HepG2 (cell line): Measurements from ENCODE around the gene KCNK10. TPM values are rescaled to one million over a fixed set of nuclear protein-coding genes. Genes with fewer than 3 reads are reported as not detected.

Source experiments
- ATAC-seq: fragments of 200-7000 bp; cut with Tn5 transposase; 3 replicates; pipeline ENCODE4 v1.9.1; 2020; ENCODE audit warnings: mild to moderate bottlenecking, moderate library complexity
- BruUV-seq: library from RNA; stranded (reverse); fragments of 400-500 nt; replicated peaks from 2 replicates; lab custom pipeline; 2021; lab: Mats Ljungman, UMichigan
- CTCF ChIA-PET: fragments of 300-600 bp; formaldehyde crosslinking; extraction: SDS; loops from one replicate; lab custom pipeline; 2021; ENCODE audit warnings: low total read pairs, inconsistent platforms, low intra/inter-chr PET ratio; lab: Yijun Ruan, JAX
- POLR2A ChIA-PET: fragments of 350-600 bp; sonication (Branson Sonifier 250); formaldehyde crosslinking; loops from one replicate; lab custom pipeline; 2020; ENCODE audit warnings: antibody characterized with exemption, inconsistent platforms; lab: Yijun Ruan, JAX
- DNase-seq: peaks from one replicate; pipeline ENCODE4 v3.0.0-alpha.2; 2015; ENCODE audit warnings: low spot score
- FAIRE-seq: peaks from 3 replicates; lab custom pipeline; 2011; peaks lifted over from hg19 to GRCh38; lab: Jason Lieb, UNC
- H2AFZ ChIP-seq: one replicate; pipeline ENCODE4 v1.6.1; 2011; ENCODE audit warnings: low read length, inconsistent platforms
- H3K27ac ChIP-seq: fragments of 300-600 bp; 3 replicates; pipeline ENCODE4 v1.8.0; 2011; ENCODE audit warnings: mixed run types, mild to moderate bottlenecking, mixed read lengths, low read length, inconsistent platforms; ENCODE audit not compliant: insufficient read depth; ENCODE audit errors: extremely low read length
- H3K27me3 ChIP-seq, 2 experiments: fragments of 200-600 bp in 1 of 2; 2 replicates in 1 of 2; 3 replicates in 1 of 2; pipeline versions ENCODE4 v1.6.0 to v1.8.0; 2011; ENCODE audit warnings: low read length in 2 of 2, mild to moderate bottlenecking in 2 of 2, moderate library complexity in 2 of 2, inconsistent platforms in 1 of 2; ENCODE audit not compliant: insufficient read depth in 2 of 2, control insufficient read depth in 1 of 2
- H3K36me3 ChIP-seq, 2 experiments: fragments of 200-600 bp in 1 of 2; replicated peaks in 1 of 2; 2 replicates in 1 of 2; 3 replicates in 1 of 2; pipeline versions ENCODE4 v1.5.1 to v1.8.0; 2011; ENCODE audit warnings: low read length in 2 of 2, inconsistent platforms in 1 of 2; ENCODE audit not compliant: insufficient read depth in 2 of 2, control insufficient read depth in 1 of 2
- H3K4me1 ChIP-seq: 2 replicates; pipeline ENCODE4 v1.5.1; 2012; ENCODE audit warnings: low read length, inconsistent platforms; ENCODE audit not compliant: insufficient read depth
- H3K4me2 ChIP-seq: 2 replicates; pipeline ENCODE4 v1.6.0; 2011; ENCODE audit warnings: low read depth, low read length, inconsistent platforms
- H3K4me3 ChIP-seq, 3 experiments: fragments of 200-600 bp in 1 of 3; sonication (generic), shearing (Covaris generic) in 1 of 3; replicated peaks in 1 of 3; 2 replicates each; pipeline ENCODE4 v1.5.1; 2011 to 2016; ENCODE audit warnings: low read length in 3 of 3, inconsistent platforms in 2 of 3, low read depth in 2 of 3, mild to moderate bottlenecking in 2 of 3, control low read depth in 1 of 3, mixed read lengths in 1 of 3; ENCODE audit not compliant: insufficient read depth in 1 of 3
- H3K79me2 ChIP-seq: one replicate; pipeline ENCODE4 v1.6.1; 2011; ENCODE audit warnings: low read length, inconsistent platforms; ENCODE audit not compliant: insufficient read depth
- H3K9ac ChIP-seq: 2 replicates; pipeline ENCODE4 v1.6.0; 2011; ENCODE audit warnings: mild to moderate bottlenecking, low read depth, low read length, inconsistent platforms; ENCODE audit not compliant: insufficient read depth
- H3K9me3 ChIP-seq: 2 replicates; pipeline ENCODE4 v1.5.1; 2012; ENCODE audit warnings: mild to moderate bottlenecking, low read length
- H4K20me1 ChIP-seq: 2 replicates; pipeline ENCODE4 v1.6.0; 2011; ENCODE audit warnings: inconsistent platforms, mild to moderate bottlenecking, low read length, moderate library complexity; ENCODE audit not compliant: insufficient read depth
- DNMT3B ChIP-seq: conservative IDR thresholded peaks from 2 replicates; pipeline ENCODE4 v1.6.1; 2016; ENCODE audit warnings: missing biosample characterization, control low read depth
- DR1 ChIP-seq: sonication (generic); formaldehyde crosslinking; IDR thresholded peaks from 2 replicates; pipeline ENCODE4 v1.8.0; 2021; ENCODE audit warnings: mild to moderate bottlenecking, missing genetic modification reagents, inconsistent platforms
- ESRRA ChIP-seq: sonication (generic); formaldehyde crosslinking; IDR thresholded peaks from 2 replicates; pipeline ENCODE4 v1.5.1; 2020; ENCODE audit warnings: mild to moderate bottlenecking, low read depth, missing genetic modification reagents
- FOXK2 ChIP-seq: fragments of 450-650 bp; IDR thresholded peaks from 2 replicates; pipeline ENCODE4 v1.6.1; 2016
- ISX ChIP-seq: sonication (generic); formaldehyde crosslinking; conservative IDR thresholded peaks from 2 replicates; pipeline ENCODE4 v1.5.0; 2020; ENCODE audit warnings: missing genetic modification reagents
- KDM6A ChIP-seq: IDR thresholded peaks from 2 replicates; pipeline ENCODE4 v1.6.1; 2016; ENCODE audit warnings: low read depth
- MTF1 ChIP-seq: sonication (generic); formaldehyde crosslinking; IDR thresholded peaks from 2 replicates; pipeline ENCODE4 v1.5.0; 2020; ENCODE audit warnings: missing genetic modification reagents
- NR2F1 ChIP-seq, 2 experiments: fragments of 450-650 bp in 1 of 2; formaldehyde crosslinking in 1 of 2; IDR thresholded peaks; 2 replicates each; pipeline versions ENCODE4 v1.5.0 to v1.6.1; 2016 to 2020; ENCODE audit warnings: mild to moderate bottlenecking in 1 of 2, missing compliant biosample characterization in 1 of 2, missing genetic modification reagents in 1 of 2, moderate library complexity in 1 of 2
- PAX8 ChIP-seq: sonication (generic); formaldehyde crosslinking; IDR thresholded peaks from 2 replicates; pipeline ENCODE4 v1.8.0; 2022; ENCODE audit warnings: mild to moderate bottlenecking, missing genetic modification reagents, borderline replicate concordance
- PITX1 ChIP-seq: sonication (generic); formaldehyde crosslinking; IDR thresholded peaks from 2 replicates; pipeline ENCODE4 v1.5.1; 2020; ENCODE audit warnings: mild to moderate bottlenecking, missing genetic modification reagents
- PREB ChIP-seq: sonication (generic); formaldehyde crosslinking; IDR thresholded peaks from 2 replicates; pipeline ENCODE4 v1.4.0; 2020; ENCODE audit warnings: missing genetic modification reagents
- PTBP1 ChIP-seq: fragments of 200-400 bp; formaldehyde crosslinking; IDR thresholded peaks from 2 replicates; pipeline ENCODE4 v1.6.1; 2018; ENCODE audit warnings: low read length, low read depth; ENCODE audit not compliant: poor library complexity, severe bottlenecking
- YY1 ChIP-seq: IDR thresholded peaks from 2 replicates; pipeline ENCODE4 v1.6.1; 2011; ENCODE audit warnings: low read length, low read depth, moderate library complexity, mild to moderate bottlenecking; ENCODE audit not compliant: insufficient read depth, insufficient replicate concordance
- ZBTB42 ChIP-seq: sonication (generic); formaldehyde crosslinking; IDR thresholded peaks from 2 replicates; pipeline ENCODE4 v1.5.0; 2020; ENCODE audit warnings: mild to moderate bottlenecking, missing genetic modification reagents
- ZC3H13 ChIP-seq: sonication (generic); formaldehyde crosslinking; IDR thresholded peaks from 2 replicates; pipeline ENCODE4 v1.8.1; 2023; ENCODE audit warnings: mild to moderate bottlenecking, missing genetic modification reagents, moderate library complexity
- ZNF724P ChIP-seq: sonication (generic); formaldehyde crosslinking; IDR thresholded peaks from 2 replicates; pipeline ENCODE4 v1.8.0; 2022; ENCODE audit warnings: missing genetic modification reagents, borderline replicate concordance
- ZNF747 ChIP-seq: sonication (generic); formaldehyde crosslinking; IDR thresholded peaks from 2 replicates; pipeline ENCODE4 v1.8.1; 2023; ENCODE audit warnings: missing genetic modification reagents, mild to moderate bottlenecking, borderline replicate concordance
- ZNF784 ChIP-seq: sonication (generic); formaldehyde crosslinking; IDR thresholded peaks from 2 replicates; pipeline ENCODE4 v1.5.1; 2020; ENCODE audit warnings: missing genetic modification reagents, mild to moderate bottlenecking, borderline replicate concordance
- WGBS: methylation state at CpG from one replicate; pipeline ENCODE4 v1.1.6; 2017; ENCODE audit warnings: low lambda C conversion rate; 5-methylcytosine and 5-hydroxymethylcytosine counted together
- in situ Hi-C: cut with HindIII; loops from 2 replicates; pipeline ENCODE4 v1.10.0; 2017; ENCODE audit warnings: low pct_unique_long_range_greater_than_20kb; ENCODE audit not compliant: extremely low pct_ligation_motif_present
- intact Hi-C: fragments of 100-400 bp; cut with micrococcal nuclease; formaldehyde crosslinking; loops from one replicate; pipeline ENCODE4 v1.10.0; 2022; ENCODE audit not compliant: unreplicated experiment
- polyA plus RNA-seq, 8 experiments: library from polyadenylated mRNA; depleted of rRNA in 3 of 8; stranded (reverse) in 7 of 8; unstranded in 1 of 8; fragments of >200 nt; fragmentation: Illumina TruSeq in 4 of 8; extraction: Trizol in 4 of 8; gene quantifications; 2 replicates each; pipeline versions ENCODE4 v1.2.1 to v1.2.3, GENCODE V29; 2011 to 2016; ENCODE audit warnings: low read depth in 4 of 8, missing spikeins in 1 of 8, mixed read lengths in 1 of 8; ENCODE audit not compliant: insufficient read depth in 1 of 8
- total RNA-seq, 5 experiments: library from RNA; depleted of rRNA; stranded (reverse); fragments of >200 nt; fragmentation: Illumina TruSeq; extraction: Trizol; gene quantifications; 2 replicates each; pipeline ENCODE4 v1.2.3, GENCODE V29; 2016; ENCODE audit warnings: low read depth in 1 of 5
- TF ChIP-seq, protein P1 (sequence below): fragments of 450-650 bp; IDR thresholded peaks from 2 replicates; pipeline ENCODE4 v1.6.1; 2017; ENCODE audit warnings: mild to moderate bottlenecking

Gene KCNK10
- total and polyA plus RNA-seq, 2 of the 13 experiments (the other 11 are each of a cell fraction or from before 2014, with no cell fraction given), result not detected

GRCh38 chr14:88340357-88340756 is 17.3 kb upstream of the KCNK10 start (continued):
- no peak for TF ChIP-seq ZNF747 (CRISPR knock-in tag)
- no peak for TF ChIP-seq ZBTB42 (CRISPR knock-in tag)
- no peak for TF ChIP-seq ZNF784 (CRISPR knock-in tag)
- TF ChIP-seq DNMT3B (CRISPR knock-in tag), result no peak
- no peak for TF ChIP-seq FOXK2
- TF ChIP-seq, all 625 proteins: peak for 0

DNA sequence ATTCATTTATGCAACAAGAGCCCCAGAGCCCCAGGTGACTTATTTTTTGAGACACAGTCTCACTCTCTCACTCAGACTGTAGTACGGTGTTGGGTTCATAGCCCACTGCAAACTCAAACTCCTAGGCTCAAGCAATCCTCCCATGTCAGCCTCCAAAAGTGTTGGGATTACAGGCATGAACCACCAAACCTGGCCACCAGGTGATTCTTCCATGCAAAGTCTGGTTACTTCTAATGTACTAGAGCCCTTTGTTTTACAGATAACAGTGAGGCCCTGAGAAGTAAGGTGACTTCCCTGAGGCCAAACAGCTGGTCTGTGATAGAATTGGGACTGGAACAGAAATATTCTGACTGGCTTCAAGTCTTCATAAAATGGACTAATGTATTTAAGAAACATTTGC is 10.0 kb upstream of the KCNK10 start:
- POLR2A ChIA-PET, result no interaction called here
- FAIRE-seq, result no peak
- H4K20me1 ChIP-seq, result no peaks in the 10 kb centered on the region
- ATAC-seq, result no peak
- no peak overlapping the region for H3K27ac ChIP-seq
- no peaks in the 10 kb centered on the region for H3K4me1 ChIP-seq
- no peak overlapping the region for H3K4me2 ChIP-seq
- no peak overlapping the region for H3K9ac ChIP-seq
- intact Hi-C loops (no loop called here), in situ Hi-C loops (no loop called here)
- H3K4me3 ChIP-seq, result no peak overlapping the region
- CTCF ChIA-PET, result no interaction called here
- H3K79me2 ChIP-seq, result no peaks in the 10 kb centered on the region
- H2AFZ ChIP-seq, result no peak overlapping the region
- no TSS peak for BruUV-seq
- H3K27me3 ChIP-seq, result peaks cover 0 to 4% of the 10 kb centered on the region in 2 experiments; a peak in 1 of 5 replicates
- no peaks in the 10 kb centered on the region for H3K36me3 ChIP-seq
- DNase-seq, result no peak
- H3K9me3 ChIP-seq, result no peaks in the 10 kb centered on the region
- WGBS, result 60% methylated on average over 1 of the region's 1 CpG
- TF ChIP-seq PITX1, result no peak
- no peak for TF ChIP-seq KDM6A (CRISPR knock-in tag)
- TF ChIP-seq ZNF724P (CRISPR knock-in tag), result no peak
- no peak for TF ChIP-seq PAX8
- no peak for TF ChIP-seq ZC3H13
- TF ChIP-seq YY1, result no peak
- TF ChIP-seq DR1 (CRISPR knock-in tag), result no peak
- no peak for TF ChIP-seq MTF1 (CRISPR knock-in tag)
- TF ChIP-seq NR2F1 (CRISPR knock-in tag; IDR thresholded peaks at IDR 0.05), result no peak
- TF ChIP-seq ESRRA (CRISPR knock-in tag), result no peak
- TF ChIP-seq, protein P1, sequence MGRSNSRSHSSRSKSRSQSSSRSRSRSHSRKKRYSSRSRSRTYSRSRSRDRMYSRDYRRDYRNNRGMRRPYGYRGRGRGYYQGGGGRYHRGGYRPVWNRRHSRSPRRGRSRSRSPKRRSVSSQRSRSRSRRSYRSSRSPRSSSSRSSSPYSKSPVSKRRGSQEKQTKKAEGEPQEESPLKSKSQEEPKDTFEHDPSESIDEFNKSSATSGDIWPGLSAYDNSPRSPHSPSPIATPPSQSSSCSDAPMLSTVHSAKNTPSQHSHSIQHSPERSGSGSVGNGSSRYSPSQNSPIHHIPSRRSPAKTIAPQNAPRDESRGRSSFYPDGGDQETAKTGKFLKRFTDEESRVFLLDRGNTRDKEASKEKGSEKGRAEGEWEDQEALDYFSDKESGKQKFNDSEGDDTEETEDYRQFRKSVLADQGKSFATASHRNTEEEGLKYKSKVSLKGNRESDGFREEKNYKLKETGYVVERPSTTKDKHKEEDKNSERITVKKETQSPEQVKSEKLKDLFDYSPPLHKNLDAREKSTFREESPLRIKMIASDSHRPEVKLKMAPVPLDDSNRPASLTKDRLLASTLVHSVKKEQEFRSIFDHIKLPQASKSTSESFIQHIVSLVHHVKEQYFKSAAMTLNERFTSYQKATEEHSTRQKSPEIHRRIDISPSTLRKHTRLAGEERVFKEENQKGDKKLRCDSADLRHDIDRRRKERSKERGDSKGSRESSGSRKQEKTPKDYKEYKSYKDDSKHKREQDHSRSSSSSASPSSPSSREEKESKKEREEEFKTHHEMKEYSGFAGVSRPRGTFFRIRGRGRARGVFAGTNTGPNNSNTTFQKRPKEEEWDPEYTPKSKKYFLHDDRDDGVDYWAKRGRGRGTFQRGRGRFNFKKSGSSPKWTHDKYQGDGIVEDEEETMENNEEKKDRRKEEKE, result no peak
- TF ChIP-seq ISX (CRISPR knock-in tag), result no peak
- TF ChIP-seq PTBP1, result no peak
- TF ChIP-seq PREB, result no peak
